ENCODE measurements around the gene LYST.
A peak's percentile ranks its signal among the peaks of the same experiment; 100 is the strongest.

Gene LYST

DNA sequence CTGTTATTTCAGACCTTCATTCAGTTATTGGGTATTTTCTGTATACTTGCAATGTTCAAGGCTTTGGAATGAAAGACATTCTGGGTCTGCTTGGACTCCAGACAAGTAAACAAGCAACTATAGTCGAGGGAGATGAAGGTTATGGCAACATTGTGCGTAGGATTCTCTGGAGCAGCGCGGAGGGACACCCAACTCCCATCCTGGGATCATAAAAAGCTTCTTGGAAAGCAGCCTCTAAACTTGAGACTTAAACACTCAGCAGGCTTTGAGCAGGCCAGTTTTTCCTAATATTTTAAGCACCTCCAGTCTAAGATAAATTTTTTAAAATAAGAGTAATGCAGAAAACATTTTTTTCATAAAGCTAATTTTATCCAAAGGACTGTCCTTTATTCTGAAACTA is 7.6 kb upstream of the LYST start:
- TF ChIP-seq, protein P1, sequence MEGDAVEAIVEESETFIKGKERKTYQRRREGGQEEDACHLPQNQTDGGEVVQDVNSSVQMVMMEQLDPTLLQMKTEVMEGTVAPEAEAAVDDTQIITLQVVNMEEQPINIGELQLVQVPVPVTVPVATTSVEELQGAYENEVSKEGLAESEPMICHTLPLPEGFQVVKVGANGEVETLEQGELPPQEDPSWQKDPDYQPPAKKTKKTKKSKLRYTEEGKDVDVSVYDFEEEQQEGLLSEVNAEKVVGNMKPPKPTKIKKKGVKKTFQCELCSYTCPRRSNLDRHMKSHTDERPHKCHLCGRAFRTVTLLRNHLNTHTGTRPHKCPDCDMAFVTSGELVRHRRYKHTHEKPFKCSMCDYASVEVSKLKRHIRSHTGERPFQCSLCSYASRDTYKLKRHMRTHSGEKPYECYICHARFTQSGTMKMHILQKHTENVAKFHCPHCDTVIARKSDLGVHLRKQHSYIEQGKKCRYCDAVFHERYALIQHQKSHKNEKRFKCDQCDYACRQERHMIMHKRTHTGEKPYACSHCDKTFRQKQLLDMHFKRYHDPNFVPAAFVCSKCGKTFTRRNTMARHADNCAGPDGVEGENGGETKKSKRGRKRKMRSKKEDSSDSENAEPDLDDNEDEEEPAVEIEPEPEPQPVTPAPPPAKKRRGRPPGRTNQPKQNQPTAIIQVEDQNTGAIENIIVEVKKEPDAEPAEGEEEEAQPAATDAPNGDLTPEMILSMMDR (IDR thresholded peaks at IDR 0.05; ENCODE audit: borderline replicate concordance, insufficient read depth, low read depth, low read length), result no peak
- H3K4me3 ChIP-seq (ENCODE audit: low read depth, low read length), result no peak overlapping the region

DNA sequence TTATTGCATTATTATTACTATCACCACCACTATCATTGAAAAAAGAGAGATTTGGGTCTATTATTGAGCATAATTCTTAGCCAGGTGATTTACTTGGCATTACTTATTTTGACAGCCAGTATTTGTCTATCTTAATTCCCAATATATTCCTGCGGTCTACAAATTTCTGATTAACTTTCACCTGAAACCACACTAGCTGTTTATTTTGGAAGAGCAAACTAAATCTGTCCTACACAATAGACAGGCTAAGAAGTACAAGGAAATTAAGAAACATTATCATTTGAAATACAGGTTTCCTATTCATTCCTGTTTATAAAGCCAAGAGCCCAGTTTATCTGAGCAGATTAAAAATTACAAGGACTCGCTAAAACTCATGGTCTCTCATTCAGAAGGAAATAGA is 6.9 kb upstream of the LYST start:
- no peak overlapping the region for H3K4me3 ChIP-seq (ENCODE audit: low read depth, low read length)
- TF ChIP-seq, protein P1 (IDR thresholded peaks at IDR 0.05; ENCODE audit: borderline replicate concordance, insufficient read depth, low read depth, low read length), result no peak

DNA sequence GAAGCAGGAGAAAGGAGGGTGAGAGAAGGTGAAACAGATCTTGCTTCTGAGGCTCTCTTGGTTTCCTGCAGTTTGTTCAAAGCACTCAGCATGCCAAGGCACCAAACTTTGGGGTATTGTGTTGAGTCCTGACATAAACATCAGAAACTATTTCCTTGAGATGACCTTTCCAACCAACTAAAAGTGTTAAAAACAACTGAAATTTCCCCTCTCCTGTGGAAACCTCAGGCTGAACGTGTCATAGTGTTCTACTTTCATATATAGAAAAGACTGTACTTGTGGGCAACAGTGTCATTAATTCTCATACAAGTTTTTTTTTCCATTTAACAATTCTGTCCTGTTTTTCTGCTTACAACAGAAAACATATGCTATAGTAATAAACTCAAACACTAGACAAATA is 6.3 kb upstream of the LYST start:
- TF ChIP-seq, protein P1 (IDR thresholded peaks at IDR 0.05; ENCODE audit: borderline replicate concordance, insufficient read depth, low read depth, low read length), result no peak
- H3K4me3 ChIP-seq (ENCODE audit: low read depth, low read length), result no peak overlapping the region

DNA sequence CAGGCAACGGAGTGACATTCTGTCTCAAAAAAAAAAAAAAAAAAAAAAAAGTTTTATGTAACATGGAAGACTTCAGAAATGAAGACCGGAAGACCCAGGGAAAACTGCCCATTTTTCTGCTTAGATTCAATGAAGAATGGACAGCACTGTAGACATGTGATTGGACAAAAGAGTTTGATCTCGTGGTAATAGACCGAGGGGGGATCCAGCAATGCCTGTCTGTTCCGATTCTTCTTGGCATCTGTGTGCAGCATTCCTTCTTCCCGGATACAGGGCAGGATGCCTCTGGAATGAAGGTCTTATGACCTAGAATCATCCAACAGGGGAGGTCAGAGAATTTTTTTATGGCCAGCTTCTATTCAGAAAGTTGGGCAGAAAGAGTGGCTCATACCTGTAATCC is 5.6 kb upstream of the LYST start:
- TF ChIP-seq, protein P1 (IDR thresholded peaks at IDR 0.05; ENCODE audit: borderline replicate concordance, insufficient read depth, low read depth, low read length), result no peak
- H3K4me3 ChIP-seq (ENCODE audit: low read depth, low read length), result no peak overlapping the region

DNA sequence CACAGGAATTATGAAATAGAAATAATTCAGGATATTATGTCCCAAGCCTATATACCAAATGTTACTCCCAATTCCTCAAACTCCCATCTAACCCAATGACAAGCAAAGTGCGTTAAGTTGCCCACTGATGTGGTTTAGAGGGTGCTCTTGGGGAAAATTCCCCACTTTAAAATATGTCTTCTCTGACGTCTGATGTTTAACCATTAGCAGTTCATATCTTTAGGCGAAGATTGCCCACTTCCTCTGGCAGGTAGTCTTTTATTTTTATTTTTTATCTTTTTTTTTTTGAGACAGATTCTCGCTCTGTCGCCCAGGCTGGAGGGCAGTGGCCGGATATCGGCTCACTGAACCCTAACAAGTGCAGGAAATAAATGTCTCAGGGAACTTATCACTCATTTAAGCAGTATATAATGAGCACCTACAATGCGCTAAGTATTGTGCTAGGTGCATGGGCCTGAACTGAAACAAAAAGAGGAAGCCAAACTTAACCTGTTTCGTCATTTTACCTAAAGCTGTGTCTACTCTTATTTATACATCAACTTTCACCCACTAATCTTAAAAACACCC is 1.3 kb upstream of the LYST start:
- no peak overlapping the region for H3K4me3 ChIP-seq (ENCODE audit: low read depth, low read length)
- TF ChIP-seq, protein P1 (IDR thresholded peaks at IDR 0.05; ENCODE audit: borderline replicate concordance, insufficient read depth, low read depth, low read length), result no peak

DNA sequence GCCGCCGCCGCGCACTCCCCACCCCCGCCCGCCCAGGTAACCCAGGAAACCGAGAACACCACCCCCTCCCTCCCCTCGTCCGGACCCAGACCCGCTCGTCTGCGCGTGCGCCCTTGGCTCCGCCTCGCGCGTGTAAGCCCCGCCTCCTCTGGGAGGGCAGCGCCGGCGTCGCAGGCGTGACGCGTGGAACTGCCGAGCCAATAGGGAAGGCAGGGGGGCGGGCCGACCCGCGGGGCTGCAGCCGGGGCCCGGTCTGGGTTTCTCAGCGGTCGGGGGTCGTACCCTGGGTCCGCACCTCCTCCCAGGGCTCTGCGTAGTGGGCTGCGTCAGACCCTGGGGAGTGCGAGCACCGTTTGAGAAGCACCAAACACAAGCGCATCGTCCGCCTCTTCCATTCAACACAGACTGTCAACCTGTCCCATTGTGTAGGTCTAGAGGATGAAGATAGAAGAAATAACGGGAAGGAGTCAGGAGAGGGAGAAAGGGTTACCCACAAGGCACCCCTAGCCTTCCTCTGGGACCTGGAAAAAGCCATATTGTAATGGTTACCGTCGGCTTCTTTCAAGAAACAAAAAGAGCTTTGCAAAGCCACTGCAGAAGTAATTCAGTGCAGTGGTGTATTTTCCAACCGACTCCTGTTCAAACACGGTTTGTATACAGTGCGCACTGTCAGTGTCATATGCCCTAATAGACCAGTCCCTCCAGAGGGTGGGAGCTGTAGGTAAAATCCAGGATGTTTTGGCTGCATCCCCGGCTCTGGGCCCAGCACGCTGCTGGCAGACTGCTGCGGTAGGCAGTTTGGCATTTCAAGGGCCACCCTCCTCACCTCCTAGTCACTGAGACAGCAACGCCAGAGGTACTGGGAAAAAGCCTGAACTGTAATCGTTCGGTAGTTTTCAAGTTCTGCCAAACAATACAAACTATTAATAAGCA is 473 bp upstream of the LYST start:
- peak overlapping the region; percentile 72 for H3K4me3 ChIP-seq (ENCODE audit: low read depth, low read length)
- TF ChIP-seq, protein P1 (IDR thresholded peaks at IDR 0.05; ENCODE audit: borderline replicate concordance, insufficient read depth, low read depth, low read length), result no peak

Measured in GM12875 (cell line).